DMS 273 treated with DMSO at 0.1 percent for 48 hours (cell line): ENCODE results near the gene GMPPB.

Source experiments
- DNase-seq: peaks from one replicate; lab custom pipeline; 2025; lab: John Stamatoyannopoulos, UW

Gene GMPPB

GRCh38 chr3:49729966-49730609 lies 6.3 kb upstream of the GMPPB start:
- DNase-seq: no peak

- DNase-seq: no peak
Observed at GRCh38 chr3:49727924-49728361, 4.2 kb upstream of the GMPPB start.

GRCh38 chr3:49727154-49727923 lies 3.6 kb upstream of the GMPPB start:
- no peak for DNase-seq

GRCh38 chr3:49725906-49726681 lies 2.3 kb upstream of the GMPPB start:
- no peak for DNase-seq

- DNase-seq: no peak
Observed at GRCh38 chr3:49724586-49724985, 835 bp upstream of the GMPPB start.

- DNase-seq: no peak
Observed at GRCh38 chr3:49723296-49723627, 489 bp downstream of the GMPPB start.

- no peak for DNase-seq
Observed at GRCh38 chr3:49722896-49723295, 855 bp downstream of the GMPPB start.

GRCh38 chr3:49721896-49722781 lies 1.6 kb downstream of the GMPPB start:
- DNase-seq: no peak

- DNase-seq: no peak
Observed at GRCh38 chr3:49721596-49721895, 2.2 kb downstream of the GMPPB start.

GRCh38 chr3:49720855-49721595 lies 2.7 kb downstream of the GMPPB start:
- DNase-seq: no peak

GRCh38 chr3:49719214-49719884 lies 4.4 kb downstream of the GMPPB start, which contains the start of gene AMIGO3:
Gene AMIGO3 (minus strand): TSS chr3:49719684. CDS start chr3:49719465, 219 bp downstream.
- peak; percentile 77 for DNase-seq

- DNase-seq: no peak
Observed at GRCh38 chr3:49718858-49719213, 4.9 kb downstream of the GMPPB start.

GRCh38 chr3:49717959-49718857 lies 5.5 kb downstream of the GMPPB start:
- no peak for DNase-seq

GRCh38 chr3:49717211-49717958 lies 6.4 kb downstream of the GMPPB start:
- DNase-seq: no peak

GRCh38 chr3:49716691-49717210 lies 7.0 kb downstream of the GMPPB start:
- DNase-seq: no peak

GRCh38 chr3:49716169-49716568 lies 7.6 kb downstream of the GMPPB start:
- DNase-seq: no peak

- DNase-seq: no peak
Observed at GRCh38 chr3:49715611-49716121, 8.1 kb downstream of the GMPPB start.

- DNase-seq: no peak
Observed at GRCh38 chr3:49714728-49715550, 8.8 kb downstream of the GMPPB start.
